PFSK-1 (cell line): Measurements from ENCODE around the gene SETD2. TPM values are rescaled to one million over a fixed set of nuclear protein-coding genes. Genes with fewer than 3 reads are reported as not detected.

ENCODE experiments used
- FOXP2 ChIP-seq: optimal IDR thresholded peaks from 2 replicates; pipeline ENCODE3; 2011; ENCODE audit warnings: borderline replicate concordance, control low read depth, inconsistent platforms; ENCODE audit not compliant: insufficient read depth; ENCODE audit errors: extremely low read length, extremely low read depth
- POLR2AphosphoS5 ChIP-seq: IDR thresholded peaks from 2 replicates; pipeline ENCODE4 v1.6.1; 2012; ENCODE audit warnings: low read depth, mild to moderate bottlenecking, control low read depth, low read length, moderate library complexity
- REST ChIP-seq, 2 experiments: IDR thresholded peaks; 2 replicates each; pipeline versions ENCODE4 v1.6.1 to v1.8.0; 2011 to 2012; ENCODE audit warnings: low read depth in 2 of 2, low read length in 2 of 2, control low read depth in 1 of 2, inconsistent platforms in 1 of 2, mild to moderate bottlenecking in 1 of 2, moderate library complexity in 1 of 2; ENCODE audit not compliant: insufficient read depth in 1 of 2
- SIN3A ChIP-seq: IDR thresholded peaks from 2 replicates; pipeline ENCODE4 v1.6.1; 2012; ENCODE audit warnings: mild to moderate bottlenecking, low read length, moderate library complexity, borderline replicate concordance; ENCODE audit not compliant: insufficient read depth
- TAF1 ChIP-seq: IDR thresholded peaks from 2 replicates; pipeline ENCODE4 v1.6.1; 2012; ENCODE audit warnings: low read length, control low read depth, borderline replicate concordance; ENCODE audit not compliant: insufficient read depth
- polyA plus RNA-seq: library from polyadenylated mRNA; unstranded; fragments of >200 nt; gene quantifications from one replicate; pipeline ENCODE4 v1.2.1, GENCODE V29; 2012; ENCODE audit warnings: low read depth, missing spikeins; ENCODE audit not compliant: insufficient read length

SETD2 gene
- 11.5 TPM for polyA plus RNA-seq

GRCh38 chr3:47164007-47164881 is at the start of gene SETD2:
SETD2 (minus strand) TSS chr3:47164113; CDS start chr3:47163924, 189 bp downstream.
- no peak; the same call in 1 of the 2 replicates for TF ChIP-seq TAF1
- TF ChIP-seq FOXP2: peak; percentile 52
- TF ChIP-seq POLR2AphosphoS5: peak; percentile 50
- 0 out of 2 replicates have a peak, but pooled peaks have one; percentile 20 for TF ChIP-seq SIN3A

GRCh38 chr3:47210863-47211405 is 47.0 kb upstream of the SETD2 start:
- no peak for TF ChIP-seq TAF1
- no peak for TF ChIP-seq REST (IDR thresholded peaks at IDR 0.05; ENCODE audit: insufficient read depth in 1 of 2, low read depth in 2 of 2, low read length in 2 of 2)
- TF ChIP-seq FOXP2: no peak
- no peak for TF ChIP-seq POLR2AphosphoS5
- TF ChIP-seq SIN3A: no peak

- TF ChIP-seq REST (IDR thresholded peaks at IDR 0.05; ENCODE audit: insufficient read depth in 1 of 2, low read depth in 2 of 2, low read length in 2 of 2): no peak
- no peak for TF ChIP-seq SIN3A
- TF ChIP-seq FOXP2: no peak
- no peak for TF ChIP-seq POLR2AphosphoS5
- TF ChIP-seq TAF1: no peak
Observed at GRCh38 chr3:47204875-47205274, 41.0 kb upstream of the SETD2 start.

GRCh38 chr3:47202542-47202941 is 38.6 kb upstream of the SETD2 start:
- TF ChIP-seq REST (IDR thresholded peaks at IDR 0.05; ENCODE audit: insufficient read depth in 1 of 2, low read depth in 2 of 2, low read length in 2 of 2): no peak

- TF ChIP-seq POLR2AphosphoS5 (no peak), TAF1 (no peak), FOXP2 (no peak), REST (IDR thresholded peaks at IDR 0.05; ENCODE audit: insufficient read depth in 1 of 2, low read depth in 2 of 2, low read length in 2 of 2) (no peak), SIN3A (no peak)
Observed at GRCh38 chr3:47197287-47197686, 33.4 kb upstream of the SETD2 start.
